H1 (cell line): Measurements from ENCODE around the gene BAIAP2. TPM values are rescaled to one million over a fixed set of nuclear protein-coding genes. Genes with fewer than 3 reads are reported as not detected.

ENCODE experiments used
- CTCF ChIA-PET: fragments of 300-600 bp; sonication (Branson Sonifier 250); formaldehyde crosslinking; loops from one replicate; lab custom pipeline; 2021; ENCODE audit not compliant: partially characterized antibody; lab: Charles Lee
- POLR2A ChIA-PET: fragments of 300-600 bp; sonication (Branson Sonifier 250); formaldehyde crosslinking; loops from one replicate; lab custom pipeline; 2021; ENCODE audit warnings: inconsistent platforms; ENCODE audit not compliant: partially characterized antibody; lab: Charles Lee
- DNase-seq, 2 experiments: peaks; one replicate each; pipeline versions ENCODE4 v3.0.0 to v3.0.0-alpha.2; 2010 to 2022; ENCODE audit warnings: low spot score in 2 of 2, low read depth in 1 of 2, mixed read lengths in 1 of 2
- FAIRE-seq: peaks from 2 replicates; lab custom pipeline; 2011; peaks lifted over from hg19 to GRCh38; lab: Jason Lieb, UNC
- H2AFZ ChIP-seq: 2 replicates; pipeline ENCODE4 v1.8.1; 2012; ENCODE audit warnings: low read length, inconsistent platforms
- H2AK5ac ChIP-seq: 2 replicates; pipeline ENCODE4 v1.6.1; 2013; ENCODE audit warnings: low read depth, low read length
- H2BK120ac ChIP-seq: replicated peaks from 2 replicates; pipeline ENCODE3; 2013; ENCODE audit warnings: low read depth, low read length, inconsistent platforms
- H2BK12ac ChIP-seq: 2 replicates; pipeline ENCODE4 v1.6.1; 2013; ENCODE audit warnings: low read depth, low read length
- H2BK15ac ChIP-seq: 2 replicates; pipeline ENCODE4 v1.6.1; 2013; ENCODE audit warnings: low read length
- H2BK20ac ChIP-seq: 2 replicates; pipeline ENCODE4 v1.6.1; 2013; ENCODE audit warnings: low read length
- H2BK5ac ChIP-seq: 2 replicates; pipeline ENCODE4 v1.6.1; 2013; ENCODE audit warnings: low read depth, low read length
- H3K14ac ChIP-seq: 2 replicates; pipeline ENCODE4 v1.6.1; 2013; ENCODE audit warnings: inconsistent platforms; ENCODE audit not compliant: insufficient read length
- H3K18ac ChIP-seq: 2 replicates; pipeline ENCODE4 v1.6.1; 2013; ENCODE audit warnings: low read length; ENCODE audit errors: extremely low read depth
- H3K23ac ChIP-seq: 2 replicates; pipeline ENCODE4 v1.6.1; 2013; ENCODE audit warnings: inconsistent platforms; ENCODE audit not compliant: insufficient read length
- H3K23me2 ChIP-seq: 2 replicates; pipeline ENCODE4 v1.6.1; 2013; ENCODE audit warnings: low read depth, low read length
- H3K27ac ChIP-seq: 2 replicates; pipeline ENCODE4 v1.6.1; 2011; ENCODE audit warnings: low read depth, low read length, inconsistent platforms
- H3K27me3 ChIP-seq, 4 experiments: replicated peaks in 1 of 4; 1 replicate in 1 of 4; 2 replicates in 3 of 4; pipeline versions ENCODE4 v1.6.1 to v1.8.1; 2011 to 2013; ENCODE audit warnings: low read length in 3 of 4, mild to moderate bottlenecking in 3 of 4, inconsistent platforms in 2 of 4, mixed read lengths in 2 of 4, moderate library complexity in 1 of 4; ENCODE audit not compliant: control insufficient read depth in 3 of 4, insufficient read depth in 3 of 4; ENCODE audit errors: extremely low read depth in 1 of 4
- H3K36me3 ChIP-seq, 4 experiments: 2 replicates each; pipeline versions ENCODE4 v1.6.1 to v1.8.1; 2011 to 2013; ENCODE audit warnings: mild to moderate bottlenecking in 4 of 4, low read length in 3 of 4, moderate library complexity in 2 of 4, control low read depth in 1 of 4, inconsistent platforms in 1 of 4; ENCODE audit not compliant: insufficient read depth in 4 of 4, control insufficient read depth in 2 of 4
- H3K4ac ChIP-seq: replicated peaks from 2 replicates; pipeline ENCODE3; 2013; ENCODE audit warnings: low read length, low read depth, mixed read lengths, inconsistent platforms; ENCODE audit not compliant: insufficient read length
- H3K4me1 ChIP-seq, 4 experiments: replicated peaks in 1 of 4; 1 replicate in 1 of 4; 2 replicates in 3 of 4; pipeline versions ENCODE4 v1.6.1 to v1.8.1; 2011 to 2013; ENCODE audit warnings: low read length in 3 of 4, inconsistent platforms in 2 of 4, mixed read lengths in 1 of 4; ENCODE audit not compliant: insufficient read depth in 4 of 4, control insufficient read depth in 3 of 4
- H3K4me2 ChIP-seq, 2 experiments: 2 replicates each; pipeline versions ENCODE4 v1.6.1 to v1.8.1; 2011 to 2013; ENCODE audit warnings: low read depth in 2 of 2, low read length in 2 of 2, control low read depth in 1 of 2, inconsistent platforms in 1 of 2, mild to moderate bottlenecking in 1 of 2; ENCODE audit not compliant: insufficient read depth in 1 of 2
- H3K4me3 ChIP-seq, 4 experiments: fragments of 200-600, 300-600 bp in 1 of 4; sonication (generic), shearing (Covaris generic), sonication (Bioruptor Twin) in 1 of 4; 2 replicates each; pipeline versions ENCODE4 v1.5.1 to v1.8.1; 2011 to 2016; ENCODE audit warnings: low read length in 4 of 4, low read depth in 3 of 4, control low read depth in 2 of 4, inconsistent platforms in 2 of 4, mild to moderate bottlenecking in 2 of 4, mixed read lengths in 1 of 4, moderate library complexity in 1 of 4; ENCODE audit not compliant: insufficient read depth in 2 of 4; ENCODE audit errors: extremely low read depth in 1 of 4
- H3K56ac ChIP-seq: replicated peaks from 2 replicates; pipeline ENCODE3; 2013; ENCODE audit warnings: low read depth, mild to moderate bottlenecking, mixed read lengths, low read length, inconsistent platforms; ENCODE audit not compliant: insufficient read length
- H3K79me1 ChIP-seq: 2 replicates; pipeline ENCODE4 v1.6.1; 2013; ENCODE audit warnings: low read depth, low read length, control low read depth
- H3K79me2 ChIP-seq, 2 experiments: 2 replicates each; pipeline versions ENCODE4 v1.6.1 to v1.8.1; 2012 to 2013; ENCODE audit warnings: low read length in 2 of 2, mild to moderate bottlenecking in 2 of 2, inconsistent platforms in 1 of 2; ENCODE audit not compliant: insufficient read depth in 2 of 2, control insufficient read depth in 1 of 2
- H3K9ac ChIP-seq, 4 experiments: replicated peaks in 1 of 4; 1 replicate in 1 of 4; 2 replicates in 3 of 4; pipeline versions ENCODE4 v1.6.1 to v1.8.1; 2011 to 2013; ENCODE audit warnings: low read depth in 3 of 4, low read length in 3 of 4, control low read depth in 2 of 4, mild to moderate bottlenecking in 2 of 4, moderate library complexity in 2 of 4, inconsistent platforms in 1 of 4; ENCODE audit errors: extremely low read depth in 1 of 4
- H3K9me3 ChIP-seq, 2 experiments: 2 replicates each; pipeline versions ENCODE4 v1.6.1 to v1.8.1; 2012 to 2013; ENCODE audit warnings: mild to moderate bottlenecking in 2 of 2, moderate library complexity in 2 of 2, control low read depth in 1 of 2, inconsistent platforms in 1 of 2, low read depth in 1 of 2, low read length in 1 of 2, mixed read lengths in 1 of 2; ENCODE audit not compliant: insufficient read depth in 2 of 2
- H4K20me1 ChIP-seq, 2 experiments: replicated peaks in 1 of 2; 2 replicates each; pipeline versions ENCODE3 to v1.8.1; 2011 to 2013; ENCODE audit warnings: inconsistent platforms in 2 of 2, low read length in 2 of 2, mild to moderate bottlenecking in 1 of 2; ENCODE audit not compliant: insufficient read depth in 2 of 2, control insufficient read depth in 1 of 2
- H4K5ac ChIP-seq: 2 replicates; pipeline ENCODE4 v1.6.1; 2013; ENCODE audit warnings: low read length, low read depth, mixed read lengths, inconsistent platforms; ENCODE audit not compliant: insufficient read length
- H4K8ac ChIP-seq: 2 replicates; pipeline ENCODE4 v1.8.0; 2013; ENCODE audit warnings: mild to moderate bottlenecking, moderate library complexity, low read length, inconsistent platforms; ENCODE audit not compliant: insufficient read depth; ENCODE audit errors: extremely low read depth
- H4K91ac ChIP-seq: replicated peaks from 2 replicates; pipeline ENCODE3; 2013; ENCODE audit warnings: low read length, mixed read lengths, inconsistent platforms; ENCODE audit not compliant: insufficient read length
- ASH2L ChIP-seq: fragments of 200-600, 300-600 bp; sonication (generic); IDR thresholded peaks from one replicate; pipeline ENCODE4 v1.7.1; 2017; ENCODE audit warnings: low read length
- ATF3 ChIP-seq: IDR thresholded peaks from 2 replicates; pipeline ENCODE4 v1.6.1; 2011; ENCODE audit warnings: low read depth, mild to moderate bottlenecking, low read length; ENCODE audit not compliant: insufficient read depth
- FOSL1 ChIP-seq: IDR thresholded peaks from 2 replicates; pipeline ENCODE4 v1.6.1; 2011; ENCODE audit warnings: mild to moderate bottlenecking, low read depth, low read length, moderate library complexity; ENCODE audit not compliant: insufficient read depth
- KDM4A ChIP-seq: IDR thresholded peaks from one replicate; pipeline ENCODE4 v1.7.1; 2012; ENCODE audit warnings: low read depth, mild to moderate bottlenecking, moderate library complexity, low read length, inconsistent platforms; ENCODE audit not compliant: severe bottlenecking
- PHF8 ChIP-seq: fragments of 200-600 bp; sonication (generic); conservative IDR thresholded peaks from 2 replicates; pipeline ENCODE4 v1.7.1; 2012; ENCODE audit warnings: low read depth, mild to moderate bottlenecking, inconsistent platforms, low read length, moderate library complexity
- SIX5 ChIP-seq: IDR thresholded peaks from 2 replicates; pipeline ENCODE4 v1.6.1; 2011; ENCODE audit warnings: mild to moderate bottlenecking, low read depth, low read length
- SP1 ChIP-seq: IDR thresholded peaks from 2 replicates; pipeline ENCODE4 v1.6.1; 2011; ENCODE audit warnings: low read depth, low read length
- TAF1 ChIP-seq: IDR thresholded peaks from 2 replicates; pipeline ENCODE4 v1.6.1; 2011; ENCODE audit warnings: mild to moderate bottlenecking, low read depth, low read length
- TAF7 ChIP-seq: optimal IDR thresholded peaks from 2 replicates; pipeline ENCODE3; 2011; ENCODE audit warnings: low read depth, mild to moderate bottlenecking, inconsistent platforms, low read length, moderate library complexity, borderline replicate concordance
- TCF12 ChIP-seq: IDR thresholded peaks from 2 replicates; pipeline ENCODE4 v1.6.1; 2011; ENCODE audit warnings: low read depth, mild to moderate bottlenecking, low read length
- ZNF274 ChIP-seq: IDR thresholded peaks from 2 replicates; pipeline ENCODE4 v1.7.0; 2012; ENCODE audit warnings: low read length, borderline replicate concordance; ENCODE audit errors: extremely low read depth
- WGBS, 2 experiments: shearing (Covaris generic) in 1 of 2; methylation state at CpG; one replicate each; pipeline versions ENCODE4 v1.1.6 to v1.1.7; 2013 to 2015; ENCODE audit warnings: low lambda C conversion rate in 2 of 2, mixed read lengths in 2 of 2, inconsistent platforms in 1 of 2, low coverage in 1 of 2, missing lambda C conversion rate in 1 of 2; ENCODE audit not compliant: insufficient replicate concordance in 2 of 2, insufficient coverage in 1 of 2, insufficient read length in 1 of 2; ENCODE audit errors: extremely low coverage in 1 of 2, missing lambda C conversion rate in 1 of 2; 5-methylcytosine and 5-hydroxymethylcytosine counted together
- polyA plus RNA-seq, 7 experiments: library from polyadenylated mRNA; depleted of rRNA in 3 of 7; stranded (reverse) in 5 of 7; unstranded in 2 of 7; fragments of >200 nt in 5 of 7; fragments of 200-250 nt in 2 of 7; gene quantifications; 1 replicate in 5 of 7; 2 replicates in 1 of 7; 4 replicates in 1 of 7; pipeline versions ENCODE4 v1.2.1 to v1.2.3, GENCODE V29; 2011 to 2013; ENCODE audit warnings: missing spikeins in 2 of 7, mixed read lengths in 2 of 7
- total RNA-seq: library from RNA; stranded (reverse); fragmentation: NEBNext Ultra II Directional; extraction: Animal tissue kit (Norgen Biotek cat#: 25700); gene quantifications from 2 replicates; pipeline ENCODE4 v1.2.1, GENCODE V29; 2021

Gene BAIAP2
- total and polyA plus RNA-seq, 2 of the 8 experiments (the other 6 are each of a cell fraction or from before 2014, with no cell fraction given): 10.0 to 22.8 TPM

- Histone ChIP-seq H3K4me1 (peaks cover 0 to 5% (median 3%) of the 10 kb centered on the region in 4 experiments; a peak in 5 of 7 replicates), H4K8ac (no peak overlapping the region), H3K4me2 (no peak overlapping the region), H3K4me3 (no peak overlapping the region), H2BK20ac (no peak overlapping the region), H2BK15ac (no peak overlapping the region), H3K18ac (no peak overlapping the region), H4K91ac (no peak overlapping the region), H3K4ac (no peak overlapping the region), H3K27ac (no peak overlapping the region), H3K9me3 (no peaks in the 10 kb centered on the region), H3K23ac (no peak overlapping the region), H4K20me1 (peaks cover 0 to 9% of the 10 kb centered on the region in 2 experiments), H3K27me3 (peaks cover 0 to 7% (median 3%) of the 10 kb centered on the region in 4 experiments; a peak in 5 of 7 replicates), H2AFZ (no peak overlapping the region), H3K23me2 (peaks cover 5% of the 10 kb centered on the region; the same call in 1 of the 2 replicates), H2BK5ac (no peak overlapping the region), H2AK5ac (no peak overlapping the region), H3K79me1 (peaks cover 4% of the 10 kb centered on the region; the same call in 1 of the 2 replicates), H2BK12ac (no peak overlapping the region), H3K56ac (no peak overlapping the region), H3K9ac (no peak overlapping the region), H3K79me2 (no peaks in the 10 kb centered on the region; a peak in 1 of 4 replicates), H3K14ac (no peak overlapping the region), H4K5ac (no peak overlapping the region), H2BK120ac (no peak overlapping the region), H3K36me3 (no peaks in the 10 kb centered on the region)
- ChIA-PET POLR2A (interaction anchor here (1.5 to 1.7 kb wide), 2 partner anchors 10 to 12 kb away, joined by 3 to 6 read pairs; no protein-coding TSS in a partner anchor), CTCF (interaction anchor here (1.0 to 2.0 kb wide), 8 partner anchors 9 to 427 kb away, joined by 3 to 9 read pairs (median 5); no protein-coding TSS in a partner anchor)
- whole genome bisulfite sequencing, 2 experiments: 90% methylated on average over 11 of the region's 11 CpGs; no CpG with 5 or more reads in 1 of the 2 experiments
- no peak for FAIRE-seq
- no peak for DNase-seq
- no peak for TF ChIP-seq KDM4A
- TF ChIP-seq SP1: no peak
- no peak for TF ChIP-seq TAF1
- no peak for TF ChIP-seq FOSL1
- TF ChIP-seq ZNF274: no peak
- TF ChIP-seq PHF8: no peak
- TF ChIP-seq SIX5: no peak
- no peak for TF ChIP-seq ATF3
- no peak for TF ChIP-seq TAF7
- TF ChIP-seq ASH2L: no peak
- no peak for TF ChIP-seq TCF12
Measured at GRCh38 chr17:80989586-80989913, 45.4 kb upstream of the BAIAP2 start.
